ENCODE data around the gene LNX1.

The LNX1 gene

GRCh38 chr4:53507671-53508286 is 83.5 kb downstream of the LNX1 start:
- TF ChIP-seq MYC (IDR thresholded peaks at IDR 0.05; ENCODE audit: low read depth, low read length) (no peak), CTCF (IDR thresholded peaks at IDR 0.05; ENCODE audit: low read depth, low read length) (no peak), MAX (IDR thresholded peaks at IDR 0.05; ENCODE audit: low read depth, low read length) (no peak), POLR2A (IDR thresholded peaks at IDR 0.05; ENCODE audit: extremely low read depth, insufficient read length) (no peak)
- DNase-seq (ENCODE audit: low read depth), result no peak
- H3K4me3 ChIP-seq (ENCODE audit: low read depth, low read length), result no peak overlapping the region

- no peak for DNase-seq (ENCODE audit: low read depth)
- no peak overlapping the region for H3K4me3 ChIP-seq (ENCODE audit: low read depth, low read length)
Measured at GRCh38 chr4:53507058-53507457, 84.2 kb downstream of the LNX1 start.

GRCh38 chr4:53505947-53506346 is 85.3 kb downstream of the LNX1 start:
- no peak for TF ChIP-seq MAX (IDR thresholded peaks at IDR 0.05; ENCODE audit: low read depth, low read length)
- no peak for TF ChIP-seq POLR2A (IDR thresholded peaks at IDR 0.05; ENCODE audit: extremely low read depth, insufficient read length)
- no peak for TF ChIP-seq CTCF (IDR thresholded peaks at IDR 0.05; ENCODE audit: low read depth, low read length)
- TF ChIP-seq MYC (IDR thresholded peaks at IDR 0.05; ENCODE audit: low read depth, low read length), result no peak
- DNase-seq (ENCODE audit: low read depth), result no peak
- H3K4me3 ChIP-seq (ENCODE audit: low read depth, low read length), result no peak overlapping the region

More at GRCh38 chr4:53507058-53507457, 84.2 kb downstream of the LNX1 start:
- TF ChIP-seq CTCF (IDR thresholded peaks at IDR 0.05; ENCODE audit: low read depth, low read length), result no peak
- no peak for TF ChIP-seq MAX (IDR thresholded peaks at IDR 0.05; ENCODE audit: low read depth, low read length)
- no peak for TF ChIP-seq MYC (IDR thresholded peaks at IDR 0.05; ENCODE audit: low read depth, low read length)
- no peak for TF ChIP-seq POLR2A (IDR thresholded peaks at IDR 0.05; ENCODE audit: extremely low read depth, insufficient read length)

- no peak overlapping the region for H3K4me3 ChIP-seq (ENCODE audit: low read depth, low read length)
- TF ChIP-seq MYC (IDR thresholded peaks at IDR 0.05; ENCODE audit: low read depth, low read length) (no peak), MAX (IDR thresholded peaks at IDR 0.05; ENCODE audit: low read depth, low read length) (no peak), CTCF (IDR thresholded peaks at IDR 0.05; ENCODE audit: low read depth, low read length) (no peak), POLR2A (IDR thresholded peaks at IDR 0.05; ENCODE audit: extremely low read depth, insufficient read length) (no peak)
- DNase-seq (ENCODE audit: low read depth), result no peak
Measured at GRCh38 chr4:53502094-53502493, 89.2 kb downstream of the LNX1 start.

- TF ChIP-seq POLR2A (IDR thresholded peaks at IDR 0.05; ENCODE audit: extremely low read depth, insufficient read length) (no peak), CTCF (IDR thresholded peaks at IDR 0.05; ENCODE audit: low read depth, low read length) (no peak), MAX (IDR thresholded peaks at IDR 0.05; ENCODE audit: low read depth, low read length) (no peak), MYC (IDR thresholded peaks at IDR 0.05; ENCODE audit: low read depth, low read length) (no peak)
- DNase-seq (ENCODE audit: low read depth), result no peak
- no peak overlapping the region for H3K4me3 ChIP-seq (ENCODE audit: low read depth, low read length)
Measured at GRCh38 chr4:53501561-53501960, 89.7 kb downstream of the LNX1 start.

Data from NB4 (cell line).